22Rv1 (cell line): Measurements from ENCODE around the gene NFATC1.

ENCODE experiments used
- H3K27ac ChIP-seq: fragments of 450-650 bp; 2 replicates; pipeline ENCODE4 v1.5.1; 2017
- ZFX ChIP-seq: fragments of 450-650 bp; IDR thresholded peaks from 2 replicates; pipeline ENCODE4 v1.6.1; 2017; ENCODE audit warnings: antibody characterized with exemption, borderline replicate concordance
- TF ChIP-seq, protein P1 (sequence below): fragments of 450-650 bp; IDR thresholded peaks from 2 replicates; pipeline ENCODE4 v1.5.1; 2017; ENCODE audit warnings: mild to moderate bottlenecking

The NFATC1 gene

GRCh38 chr18:79451237-79452125 is 55.8 kb downstream of the NFATC1 start:
- no peak overlapping the region for H3K27ac ChIP-seq
- TF ChIP-seq ZFX = no peak
- TF ChIP-seq, protein P1, sequence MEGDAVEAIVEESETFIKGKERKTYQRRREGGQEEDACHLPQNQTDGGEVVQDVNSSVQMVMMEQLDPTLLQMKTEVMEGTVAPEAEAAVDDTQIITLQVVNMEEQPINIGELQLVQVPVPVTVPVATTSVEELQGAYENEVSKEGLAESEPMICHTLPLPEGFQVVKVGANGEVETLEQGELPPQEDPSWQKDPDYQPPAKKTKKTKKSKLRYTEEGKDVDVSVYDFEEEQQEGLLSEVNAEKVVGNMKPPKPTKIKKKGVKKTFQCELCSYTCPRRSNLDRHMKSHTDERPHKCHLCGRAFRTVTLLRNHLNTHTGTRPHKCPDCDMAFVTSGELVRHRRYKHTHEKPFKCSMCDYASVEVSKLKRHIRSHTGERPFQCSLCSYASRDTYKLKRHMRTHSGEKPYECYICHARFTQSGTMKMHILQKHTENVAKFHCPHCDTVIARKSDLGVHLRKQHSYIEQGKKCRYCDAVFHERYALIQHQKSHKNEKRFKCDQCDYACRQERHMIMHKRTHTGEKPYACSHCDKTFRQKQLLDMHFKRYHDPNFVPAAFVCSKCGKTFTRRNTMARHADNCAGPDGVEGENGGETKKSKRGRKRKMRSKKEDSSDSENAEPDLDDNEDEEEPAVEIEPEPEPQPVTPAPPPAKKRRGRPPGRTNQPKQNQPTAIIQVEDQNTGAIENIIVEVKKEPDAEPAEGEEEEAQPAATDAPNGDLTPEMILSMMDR = no peak

- no peak overlapping the region for H3K27ac ChIP-seq
These were observed 56.7 kb downstream of the NFATC1 start for GRCh38 chr18:79452190-79452990.

DNA sequence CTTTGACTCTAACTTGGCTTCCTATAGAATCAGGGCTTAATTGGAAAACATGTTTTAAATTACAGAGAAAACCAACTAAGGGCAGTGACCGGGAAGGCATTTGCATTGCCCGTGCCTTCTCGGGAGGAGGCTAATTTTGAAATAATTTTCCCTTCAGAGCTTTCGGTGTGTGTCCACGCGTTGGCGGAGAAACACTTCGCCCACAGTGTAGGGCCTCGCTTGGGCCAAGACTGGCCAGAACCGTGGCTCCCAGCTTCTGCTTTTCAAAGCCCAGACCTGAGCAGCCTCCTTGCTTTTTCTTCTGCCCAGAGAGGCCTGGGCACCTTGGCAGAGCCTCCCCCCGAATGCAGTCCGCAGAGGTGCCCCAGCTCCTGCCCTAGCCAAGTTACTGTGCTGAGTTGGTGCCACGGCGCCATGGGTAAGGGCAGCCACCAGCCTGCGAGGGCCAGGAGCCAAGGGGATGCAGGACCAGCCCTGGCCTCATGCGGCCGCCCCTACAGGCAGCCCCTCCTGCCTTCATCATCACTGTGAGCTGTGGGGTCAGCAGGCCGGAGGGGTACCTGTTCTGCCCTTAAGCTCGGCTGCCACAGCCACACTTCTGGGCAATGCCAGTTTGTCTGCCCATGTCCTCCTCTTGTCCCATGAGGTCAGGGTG is 57.4 kb downstream of the NFATC1 start:
- TF ChIP-seq, protein P1 = no peak
- no peak for TF ChIP-seq ZFX
- H3K27ac ChIP-seq = no peak overlapping the region

More at GRCh38 chr18:79452190-79452990, 56.7 kb downstream of the NFATC1 start:
- TF ChIP-seq, protein P1 = no peak
- TF ChIP-seq ZFX = no peak

DNA sequence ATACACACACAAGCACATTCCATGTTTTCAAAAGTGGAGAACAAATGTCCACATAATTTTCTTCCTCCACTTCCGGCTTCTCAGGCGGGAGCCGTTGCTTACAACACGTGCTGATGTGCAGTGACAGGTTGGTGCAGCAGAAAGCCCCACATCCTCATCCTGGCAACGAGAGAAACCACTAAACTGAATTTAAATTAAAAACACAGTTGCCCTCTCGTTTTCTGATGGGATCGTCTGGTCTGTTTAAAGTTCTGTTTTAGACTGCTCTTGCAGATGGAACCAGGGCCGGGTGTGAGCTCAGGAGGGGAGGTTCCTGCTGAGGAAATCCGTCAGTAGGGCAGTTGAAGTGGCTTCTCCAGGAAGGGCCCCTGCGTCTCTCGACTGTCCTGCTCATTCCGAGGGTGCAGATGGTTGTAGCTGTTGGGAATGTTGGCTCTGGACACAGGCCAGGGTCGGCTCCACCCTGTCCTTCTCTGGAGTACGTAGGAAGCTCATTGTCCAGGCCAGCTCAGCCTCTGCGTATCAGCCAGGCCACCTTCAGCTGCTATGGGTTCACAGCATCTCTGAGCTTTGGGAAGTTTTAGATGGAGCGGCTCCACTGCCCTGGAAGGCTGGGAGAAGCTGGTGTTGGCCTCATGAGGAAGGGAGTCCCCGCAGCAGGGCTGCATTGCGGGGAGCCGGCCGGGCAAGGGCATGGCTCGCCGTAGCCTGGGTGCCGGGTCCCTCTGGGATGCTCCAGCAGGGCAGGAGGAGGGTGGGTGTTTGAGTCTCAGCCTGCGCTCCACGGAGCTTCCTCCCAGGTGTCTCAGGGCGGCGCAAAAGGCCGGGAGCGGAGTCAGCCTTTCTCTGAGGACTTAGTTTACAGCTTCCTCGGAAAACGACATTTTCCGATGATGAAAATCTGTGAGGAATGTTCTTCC is 58.3 kb downstream of the NFATC1 start:
- TF ChIP-seq, protein P1 = no peak
- TF ChIP-seq ZFX = no peak
- H3K27ac ChIP-seq = no peak overlapping the region

- no peak overlapping the region for H3K27ac ChIP-seq
- no peak for TF ChIP-seq ZFX
- TF ChIP-seq, protein P1 = no peak
These were observed 59.5 kb downstream of the NFATC1 start for GRCh38 chr18:79455261-79455660.

DNA sequence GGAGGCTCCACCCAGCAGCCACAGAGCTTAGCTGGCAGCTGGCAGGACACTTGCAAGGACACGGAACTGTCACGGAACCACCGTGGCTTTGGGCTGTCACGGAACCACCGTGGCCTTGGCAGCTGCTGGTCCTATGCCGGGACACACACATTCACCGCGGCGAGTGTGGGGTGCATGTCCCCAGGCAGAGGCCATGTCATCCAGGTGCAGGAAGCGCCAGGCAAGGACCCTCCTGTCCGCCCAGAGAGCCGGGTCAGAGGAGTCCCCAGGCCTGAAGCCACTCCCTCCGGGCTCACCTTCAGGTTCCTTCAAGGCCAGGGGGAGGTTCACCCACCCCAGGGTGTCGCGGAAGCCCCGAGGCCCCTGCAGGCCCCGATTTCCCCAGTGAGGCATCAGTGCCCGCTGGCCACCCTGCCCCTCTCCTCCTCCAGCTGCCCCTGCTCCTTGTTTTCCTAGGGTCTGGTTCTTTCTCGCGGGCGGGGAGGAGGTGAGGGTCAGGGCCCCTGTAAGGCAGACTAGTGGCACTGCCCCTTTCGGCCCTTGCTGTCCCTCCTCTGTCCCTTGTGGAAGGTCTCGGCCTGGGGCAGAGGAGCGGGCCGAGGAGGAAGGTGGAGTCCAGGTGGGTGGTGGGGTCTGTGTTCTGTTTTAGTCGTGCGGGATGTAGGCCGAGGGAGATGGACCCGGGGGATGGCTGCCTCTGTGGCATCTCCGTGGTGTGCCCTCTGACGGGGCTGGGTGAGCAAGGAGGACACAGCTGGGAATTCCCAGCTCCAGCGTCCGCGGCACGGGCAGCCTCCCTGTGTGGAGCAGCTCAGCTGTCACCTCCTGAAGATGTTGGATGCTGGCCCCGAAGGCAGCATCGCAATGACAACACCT is 60.6 kb downstream of the NFATC1 start:
- no peak for TF ChIP-seq ZFX
- TF ChIP-seq, protein P1 = no peak
- no peak overlapping the region for H3K27ac ChIP-seq
